Neural crest cell (in vitro differentiated cells): ENCODE measurements around the gene KCNJ10. TPM values are rescaled to one million over a fixed set of nuclear protein-coding genes. Genes with fewer than 3 reads are reported as not detected.

Experiments used
- DNase-seq: peaks from one replicate; pipeline ENCODE4 v3.0.0; 2021; ENCODE audit warnings: low read depth, mixed read lengths, low spot score
- H3K27ac Mint-ChIP-seq: one replicate; pipeline ENCODE4 v1.8.0; 2021; ENCODE audit warnings: mild to moderate bottlenecking, mixed read lengths; ENCODE audit not compliant: unreplicated experiment
- H3K27me3 Mint-ChIP-seq: 2 replicates; pipeline ENCODE4 v1.8.0; 2021; ENCODE audit warnings: low read depth, mild to moderate bottlenecking, mixed read lengths
- H3K36me3 Mint-ChIP-seq: 2 replicates; pipeline ENCODE4 v1.8.0; 2021; ENCODE audit warnings: low read depth, mild to moderate bottlenecking, mixed read lengths
- H3K4me1 Mint-ChIP-seq: 2 replicates; pipeline ENCODE4 v1.8.0; 2021; ENCODE audit warnings: mixed read lengths
- H3K4me3 Mint-ChIP-seq: one replicate; pipeline ENCODE4 v1.8.0; 2021; ENCODE audit warnings: mild to moderate bottlenecking, mixed read lengths
- H3K9me3 Mint-ChIP-seq: 2 replicates; pipeline ENCODE4 v1.8.0; 2021; ENCODE audit warnings: mixed read lengths
- CTCF ChIP-seq: fragments of 200-600 bp; sonication (generic); conservative IDR thresholded peaks from 2 replicates; pipeline ENCODE4 v1.5.0; 2021; ENCODE audit warnings: antibody characterized with exemption, mild to moderate bottlenecking
- total RNA-seq: library from RNA; stranded (reverse); gene quantifications from 2 replicates; pipeline ENCODE4 v1.2.1, GENCODE V29; 2021

The KCNJ10 gene
- total RNA-seq, 1 donor from 2014 or later, result 0.47 TPM

GRCh38 chr1:160062230-160062532 is 7.8 kb downstream of the KCNJ10 start:
- Mint-ChIP-seq H3K27me3 (peaks cover 28% of the 10 kb centered on the region), H3K27ac (peak overlapping the region; percentile 37), H3K36me3 (no peaks in the 10 kb centered on the region), H3K4me1 (peaks cover 64% of the 10 kb centered on the region), H3K4me3 (peak overlapping the region; percentile 54), H3K9me3 (no peaks in the 10 kb centered on the region)
- TF ChIP-seq CTCF, result no peak
- DNase-seq, result peak; percentile 32

- Mint-ChIP-seq H3K36me3 (no peaks in the 10 kb centered on the region), H3K4me1 (peaks cover 62% of the 10 kb centered on the region), H3K4me3 (peak overlapping the region; percentile 62), H3K9me3 (no peaks in the 10 kb centered on the region), H3K27ac (no peak overlapping the region), H3K27me3 (peaks cover 28% of the 10 kb centered on the region)
- DNase-seq, result peak; percentile 20
- no peak for TF ChIP-seq CTCF
These were observed 8.4 kb downstream of the KCNJ10 start for GRCh38 chr1:160061369-160062229.

- Mint-ChIP-seq H3K9me3 (peaks cover 2% of the 10 kb centered on the region), H3K27me3 (peaks cover 34% of the 10 kb centered on the region)
These were observed 11.9 kb downstream of the KCNJ10 start for GRCh38 chr1:160058087-160058486.

GRCh38 chr1:160056648-160057169 is 13.3 kb downstream of the KCNJ10 start:
- no peak overlapping the region for H3K4me3 Mint-ChIP-seq
- peak overlapping the region; percentile 7 for H3K27ac Mint-ChIP-seq
- H3K27me3 Mint-ChIP-seq, result peaks cover 42% of the 10 kb centered on the region
- no peak for TF ChIP-seq CTCF
- peaks cover 5% of the 10 kb centered on the region for H3K9me3 Mint-ChIP-seq
- H3K36me3 Mint-ChIP-seq, result peaks cover 1% of the 10 kb centered on the region
- H3K4me1 Mint-ChIP-seq, result peaks cover 72% of the 10 kb centered on the region
- DNase-seq, result no peak

More at GRCh38 chr1:160058087-160058486, 11.9 kb downstream of the KCNJ10 start:
- H3K27ac Mint-ChIP-seq, result no peak overlapping the region
- no peak for DNase-seq
- peak; percentile 23 for TF ChIP-seq CTCF
- no peak overlapping the region for H3K4me3 Mint-ChIP-seq
- H3K36me3 Mint-ChIP-seq, result no peaks in the 10 kb centered on the region
- H3K4me1 Mint-ChIP-seq, result peaks cover 71% of the 10 kb centered on the region

- Mint-ChIP-seq H3K27me3 (peaks cover 54% of the 10 kb centered on the region), H3K4me1 (peaks cover 73% of the 10 kb centered on the region), H3K9me3 (peaks cover 6% of the 10 kb centered on the region), H3K36me3 (peaks cover 2% of the 10 kb centered on the region), H3K4me3 (peak overlapping the region; percentile 36), H3K27ac (no peak overlapping the region)
- peak; percentile 30 for DNase-seq
- no peak for TF ChIP-seq CTCF
These were observed 16.2 kb downstream of the KCNJ10 start for GRCh38 chr1:160053548-160054365.
